HG02943 (cell line): ENCODE data around the gene NKD2.
"Not testable (repeated sequence)": the region's sequence is repeated elsewhere in the genome, so short reads cannot be mapped to it uniquely, and the experiment has no call there.

Experiments used
- ATAC-seq: cut with Tn5 transposase; IDR thresholded peaks from one replicate; pipeline ENCODE4 v1.9.1; 2021; ENCODE audit warnings: mild to moderate bottlenecking, low read depth, moderate library complexity; ENCODE audit not compliant: unreplicated experiment

The NKD2 gene

GRCh38 chr5:1054799-1055775 is 46.5 kb downstream of the NKD2 start:
- ATAC-seq = no peak

GRCh38 chr5:1055896-1056610 is 47.5 kb downstream of the NKD2 start:
- ATAC-seq = no peak

GRCh38 chr5:1056611-1057484 is 48.2 kb downstream of the NKD2 start:
- no peak for ATAC-seq

GRCh38 chr5:1057485-1058082 is 49.0 kb downstream of the NKD2 start:
- no peak for ATAC-seq

- no peak for ATAC-seq
These were observed 49.7 kb downstream of the NKD2 start for GRCh38 chr5:1058083-1058945.

GRCh38 chr5:1058988-1059883 is 50.6 kb downstream of the NKD2 start:
- no peak for ATAC-seq

GRCh38 chr5:1059884-1060263 is 51.3 kb downstream of the NKD2 start:
- ATAC-seq = no peak

GRCh38 chr5:1060535-1060981 is 52.0 kb downstream of the NKD2 start:
- no peak for ATAC-seq

- not testable (repeated sequence) for ATAC-seq
These were observed 52.7 kb downstream of the NKD2 start for GRCh38 chr5:1061292-1061691.

- ATAC-seq = no peak
These were observed 53.3 kb downstream of the NKD2 start for GRCh38 chr5:1061916-1062315.

- no peak for ATAC-seq
These were observed 54.4 kb downstream of the NKD2 start for GRCh38 chr5:1062761-1063568.

- ATAC-seq = no peak
These were observed 55.2 kb downstream of the NKD2 start for GRCh38 chr5:1063661-1064382.

- ATAC-seq = no peak
These were observed 56.0 kb downstream of the NKD2 start for GRCh38 chr5:1064383-1065142.

- no peak for ATAC-seq
These were observed 56.6 kb downstream of the NKD2 start for GRCh38 chr5:1065143-1065750.

- no peak for ATAC-seq
These were observed 57.5 kb downstream of the NKD2 start for GRCh38 chr5:1065891-1066650.
